Left kidney (tissue), 2 donors: Measurements from ENCODE around the gene NTRK3. TPM values are rescaled to one million over a fixed set of nuclear protein-coding genes. Genes with fewer than 3 reads are reported as not detected.

ENCODE experiments used
- DNase-seq: peaks from one replicate; pipeline ENCODE4 v3.0.0-alpha.2; 2013
- polyA plus RNA-seq: library from polyadenylated mRNA; unstranded; fragments of 120-200 nt; gene quantifications from one replicate; pipeline ENCODE4 v1.2.1, GENCODE V29; 2013; ENCODE audit not compliant: insufficient read length

Gene NTRK3
- polyA plus RNA-seq, 1 donor = 13.7 TPM

- DNase-seq = no peak
These were observed 1.6 kb upstream of the NTRK3 start for GRCh38 chr15:88258093-88258641.

GRCh38 chr15:88257311-88258092, 963 bp upstream of the NTRK3 start:
- DNase-seq = no peak

- DNase-seq = peak; percentile 59
These were observed 858 bp downstream of the NTRK3 start for GRCh38 chr15:88255484-88256278.

GRCh38 chr15:88255087-88255483, 1.5 kb downstream of the NTRK3 start:
- DNase-seq = no peak

- no peak for DNase-seq
These were observed 4.1 kb downstream of the NTRK3 start for GRCh38 chr15:88252441-88252840.

- DNase-seq = no peak
These were observed 5.7 kb downstream of the NTRK3 start for GRCh38 chr15:88250826-88251225.

- no peak for DNase-seq
These were observed 7.3 kb downstream of the NTRK3 start for GRCh38 chr15:88249220-88249619.

- no peak for DNase-seq
These were observed 8.6 kb downstream of the NTRK3 start for GRCh38 chr15:88247914-88248313.

- DNase-seq = peak; percentile 64
These were observed 9.7 kb downstream of the NTRK3 start for GRCh38 chr15:88246666-88247446.

GRCh38 chr15:88246081-88246480, 10.5 kb downstream of the NTRK3 start:
- no peak for DNase-seq

- no peak for DNase-seq
These were observed 12.4 kb downstream of the NTRK3 start for GRCh38 chr15:88243895-88244787.

GRCh38 chr15:88242586-88243555, 13.7 kb downstream of the NTRK3 start:
- no peak for DNase-seq

- no peak for DNase-seq
These were observed 15.1 kb downstream of the NTRK3 start for GRCh38 chr15:88241461-88241860.

- DNase-seq = no peak
These were observed 15.5 kb downstream of the NTRK3 start for GRCh38 chr15:88241060-88241459.

- no peak for DNase-seq
These were observed 16.9 kb downstream of the NTRK3 start for GRCh38 chr15:88239594-88239993.

GRCh38 chr15:88238618-88239430, 17.7 kb downstream of the NTRK3 start:
- DNase-seq = no peak

GRCh38 chr15:88234711-88235110, 21.8 kb downstream of the NTRK3 start:
- no peak for DNase-seq

- DNase-seq = no peak
These were observed 22.6 kb downstream of the NTRK3 start for GRCh38 chr15:88233921-88234320.

- DNase-seq = peak; percentile 61
These were observed 23.8 kb downstream of the NTRK3 start for GRCh38 chr15:88232771-88233201.
